CD4-positive, alpha-beta T cell treated with Interleukin-15 for 1 hour (primary cell): ENCODE data around the gene ECSCR.

Experiments
- DNase-seq: peaks from one replicate; pipeline ENCODE4 v3.0.0-alpha.2; 2020

The ECSCR gene

GRCh38 chr5:139473565-139473964 is 11.0 kb upstream of the ECSCR start:
- DNase-seq = no peak

GRCh38 chr5:139473105-139473504 is 10.6 kb upstream of the ECSCR start:
- DNase-seq = no peak

GRCh38 chr5:139472386-139473030 is 10.0 kb upstream of the ECSCR start:
- DNase-seq = no peak

GRCh38 chr5:139470821-139471300 is 8.3 kb upstream of the ECSCR start, which contains the start of gene SMIM33:
SMIM33 (plus strand) TSS chr5:139471004; CDS start chr5:139471122, 118 bp downstream.
- DNase-seq = no peak

- no peak for DNase-seq
Observed at GRCh38 chr5:139468421-139468931, 5.9 kb upstream of the ECSCR start.

- DNase-seq = no peak
Observed at GRCh38 chr5:139461698-139462097, 845 bp downstream of the ECSCR start.

- no peak for DNase-seq
Observed at GRCh38 chr5:139461176-139461575, 1.4 kb downstream of the ECSCR start.

- no peak for DNase-seq
Observed at GRCh38 chr5:139460455-139460854, 2.1 kb downstream of the ECSCR start.

- no peak for DNase-seq
Observed at GRCh38 chr5:139459451-139459934, 3.0 kb downstream of the ECSCR start.

GRCh38 chr5:139458580-139459407 is 3.7 kb downstream of the ECSCR start:
- peak; percentile 84 for DNase-seq

GRCh38 chr5:139457653-139458306 is 4.8 kb downstream of the ECSCR start:
- no peak for DNase-seq

GRCh38 chr5:139457241-139457640 is 5.3 kb downstream of the ECSCR start:
- no peak for DNase-seq

GRCh38 chr5:139456776-139457175 is 5.8 kb downstream of the ECSCR start:
- no peak for DNase-seq

- no peak for DNase-seq
Observed at GRCh38 chr5:139454568-139455290, 7.8 kb downstream of the ECSCR start.

- DNase-seq = peak; percentile 67
Observed at GRCh38 chr5:139453683-139454567, 8.6 kb downstream of the ECSCR start.

GRCh38 chr5:139451878-139452660 is 10.5 kb downstream of the ECSCR start:
- DNase-seq = no peak

- DNase-seq = no peak
Observed at GRCh38 chr5:139451176-139451575, 11.4 kb downstream of the ECSCR start.

GRCh38 chr5:139446956-139447779 is 15.4 kb downstream of the ECSCR start:
- no peak for DNase-seq

GRCh38 chr5:139445325-139446170 is 17.0 kb downstream of the ECSCR start:
- no peak for DNase-seq
